Keratinocyte (primary cell): ENCODE data around the gene UNC93A. TPM values are rescaled to one million over a fixed set of nuclear protein-coding genes. Genes with fewer than 3 reads are reported as not detected.

Source experiments
- DNase-seq: peaks from one replicate; pipeline ENCODE4 v3.0.0-alpha.2; 2011; ENCODE audit warnings: low read depth, missing footprints, low spot score
- FAIRE-seq: peaks from 2 replicates; lab custom pipeline; 2011; peaks lifted over from hg19 to GRCh38; lab: Jason Lieb, UNC
- H2AFZ ChIP-seq: 2 replicates; pipeline ENCODE4 v1.6.0; 2012; ENCODE audit warnings: low read length, control low read depth, inconsistent platforms; ENCODE audit not compliant: control insufficient read depth
- H3K27ac ChIP-seq: 2 replicates; pipeline ENCODE4 v1.5.1; 2011; ENCODE audit warnings: low read length; ENCODE audit not compliant: control insufficient read depth, insufficient read depth
- H3K27me3 ChIP-seq: 3 replicates; pipeline ENCODE4 v1.6.0; 2011; ENCODE audit warnings: low read length; ENCODE audit not compliant: control insufficient read depth, insufficient read depth; ENCODE audit errors: extremely low read depth
- H3K36me3 ChIP-seq, 2 experiments: 2 replicates in 1 of 2; 3 replicates in 1 of 2; pipeline ENCODE4 v1.5.1; 2011; ENCODE audit warnings: low read length in 2 of 2, mild to moderate bottlenecking in 1 of 2; ENCODE audit not compliant: control insufficient read depth in 2 of 2, insufficient read depth in 2 of 2; ENCODE audit errors: extremely low read depth in 1 of 2
- H3K4me1 ChIP-seq: 3 replicates; pipeline ENCODE4 v1.5.1; 2011; ENCODE audit warnings: low read length; ENCODE audit not compliant: control insufficient read depth, insufficient read depth; ENCODE audit errors: extremely low read depth
- H3K4me2 ChIP-seq: 3 replicates; pipeline ENCODE4 v1.6.0; 2011; ENCODE audit warnings: low read depth, low read length; ENCODE audit not compliant: control insufficient read depth, insufficient read depth; ENCODE audit errors: extremely low read depth
- H3K4me3 ChIP-seq, 3 experiments: fragments of 200-600 bp in 1 of 3; sonication (generic) in 1 of 3; 2 replicates in 2 of 3; 3 replicates in 1 of 3; pipeline ENCODE4 v1.5.1; 2011 to 2016; ENCODE audit warnings: low read length in 3 of 3, mild to moderate bottlenecking in 3 of 3, control low read depth in 2 of 3, inconsistent platforms in 1 of 3, low read depth in 1 of 3, mixed read lengths in 1 of 3, mixed run types in 1 of 3, moderate library complexity in 1 of 3; ENCODE audit not compliant: control insufficient read depth in 2 of 3, insufficient read depth in 2 of 3; ENCODE audit errors: extremely low read depth in 1 of 3
- H3K79me2 ChIP-seq: 2 replicates; pipeline ENCODE4 v1.6.0; 2012; ENCODE audit warnings: low read length; ENCODE audit not compliant: control insufficient read depth, insufficient read depth
- H3K9ac ChIP-seq: 3 replicates; pipeline ENCODE4 v1.6.0; 2011; ENCODE audit warnings: low read length; ENCODE audit not compliant: control insufficient read depth, insufficient read depth; ENCODE audit errors: extremely low read depth
- H3K9me1 ChIP-seq: 3 replicates; pipeline ENCODE4 v1.6.0; 2011; ENCODE audit warnings: low read length; ENCODE audit not compliant: control insufficient read depth, insufficient read depth; ENCODE audit errors: extremely low read depth
- H3K9me3 ChIP-seq: 2 replicates; pipeline ENCODE4 v1.5.1; 2012; ENCODE audit warnings: low read depth, low read length; ENCODE audit not compliant: control insufficient read depth
- H4K20me1 ChIP-seq: 3 replicates; pipeline ENCODE4 v1.6.0; 2011; ENCODE audit warnings: low read length; ENCODE audit not compliant: control insufficient read depth, insufficient read depth; ENCODE audit errors: extremely low read depth
- EZH2 ChIP-seq: IDR thresholded peaks from one replicate; pipeline ENCODE4 v1.6.1; 2012; ENCODE audit warnings: inconsistent platforms, mild to moderate bottlenecking, low read length, moderate library complexity
- dilution Hi-C: fragments of 300-500 bp; cut with MboI; formaldehyde crosslinking; loops from one replicate; pipeline ENCODE4 v1.7.0; 2020; ENCODE audit warnings: low sequenced_read_pairs; ENCODE audit not compliant: extremely low pct_ligation_motif_present
- polyA plus RNA-seq, 5 experiments: library from polyadenylated mRNA; depleted of rRNA in 3 of 5; stranded (reverse) in 3 of 5; stranded (forward) in 1 of 5; unstranded in 1 of 5; fragments of >200 nt; gene quantifications; 1 replicate in 1 of 5; 2 replicates in 3 of 5; 3 replicates in 1 of 5; pipeline versions ENCODE4 v1.2.1 to v1.2.3, GENCODE V29; 2011 to 2012; ENCODE audit warnings: missing spikeins in 2 of 5, low read depth in 1 of 5, low replicate concordance in 1 of 5
- TF ChIP-seq, protein P1 (sequence below), 3 experiments: IDR thresholded peaks in 1 of 3; conservative IDR thresholded peaks in 1 of 3; optimal IDR thresholded peaks in 1 of 3; 2 replicates in 2 of 3; 3 replicates in 1 of 3; pipeline versions ENCODE3 to v1.5.1; 2011; ENCODE audit warnings: low read length in 3 of 3, mild to moderate bottlenecking in 3 of 3, moderate library complexity in 2 of 3, control low read depth in 1 of 3, inconsistent platforms in 1 of 3; ENCODE audit not compliant: insufficient read depth in 2 of 3; ENCODE audit errors: extremely low read depth in 1 of 3

The UNC93A gene
- polyA plus RNA-seq, 1 donor (not counting 4 experiments of a cell fraction or from before 2014, with no cell fraction given): not detected

- H3K4me1 ChIP-seq: no peaks in the 10 kb centered on the region
- no peaks in the 10 kb centered on the region for H3K27me3 ChIP-seq
- no peaks in the 10 kb centered on the region for H4K20me1 ChIP-seq
- no peaks in the 10 kb centered on the region for H3K79me2 ChIP-seq
- H3K4me3 ChIP-seq: no peak overlapping the region
- H2AFZ ChIP-seq: no peak overlapping the region
- H3K9me3 ChIP-seq: no peaks in the 10 kb centered on the region
- no peaks in the 10 kb centered on the region for H3K36me3 ChIP-seq
- H3K27ac ChIP-seq: no peak overlapping the region
- FAIRE-seq (no peak), DNase-seq (no peak)
- H3K9ac ChIP-seq: no peak overlapping the region
- H3K9me1 ChIP-seq: no peaks in the 10 kb centered on the region
- H3K4me2 ChIP-seq: no peak overlapping the region
- no peak for TF ChIP-seq EZH2
- dilution Hi-C loops: no loop called here
Measured at GRCh38 chr6:167294651-167295494, 3.8 kb downstream of the UNC93A start.

DNA sequence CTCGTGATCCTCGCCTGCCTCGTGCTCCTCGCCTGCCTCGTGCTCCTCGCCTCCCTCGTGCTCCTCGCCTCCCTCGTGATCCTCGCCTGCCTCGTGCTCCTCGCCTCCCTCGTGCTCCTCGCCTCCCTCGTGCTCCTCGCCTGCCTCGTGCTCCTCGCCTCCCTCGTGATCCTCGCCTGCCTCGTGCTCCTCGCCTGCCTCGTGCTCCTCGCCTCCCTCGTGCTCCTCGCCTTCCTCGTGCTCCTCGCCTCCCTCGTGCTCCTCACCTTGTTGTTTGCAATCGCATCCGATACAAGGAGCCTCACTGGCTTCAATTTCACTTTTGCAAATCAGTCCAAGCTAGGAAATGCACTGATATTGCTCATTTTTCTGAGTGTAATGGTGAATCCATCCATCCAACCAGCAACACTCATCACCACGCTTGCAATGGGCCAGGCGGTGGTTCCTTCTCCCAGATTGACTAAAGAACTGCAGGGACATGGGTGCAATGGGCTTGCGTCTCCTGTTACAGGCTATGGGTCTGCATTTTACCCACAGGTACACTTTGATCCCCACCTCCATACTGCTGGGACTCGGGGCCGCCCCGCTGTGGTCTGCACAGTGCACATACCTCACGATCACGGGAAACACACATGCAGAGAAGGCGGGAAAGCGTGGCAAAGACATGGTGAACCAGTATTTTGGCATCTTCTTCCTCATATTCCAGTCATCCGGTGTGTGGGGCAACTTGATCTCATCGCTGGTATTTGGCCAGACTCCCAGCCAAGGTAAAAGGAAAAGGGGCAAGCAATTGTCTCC, 4.6 kb downstream of the UNC93A start:
- Histone ChIP-seq H2AFZ (no peak overlapping the region), H3K36me3 (no peaks in the 10 kb centered on the region), H3K27ac (no peak overlapping the region), H3K4me3 (no peak overlapping the region), H3K79me2 (no peaks in the 10 kb centered on the region), H3K27me3 (no peaks in the 10 kb centered on the region), H4K20me1 (no peaks in the 10 kb centered on the region), H3K9me3 (no peaks in the 10 kb centered on the region), H3K4me2 (no peak overlapping the region), H3K9ac (no peak overlapping the region), H3K9me1 (no peaks in the 10 kb centered on the region), H3K4me1 (no peaks in the 10 kb centered on the region)
- FAIRE-seq (no peak), DNase-seq (no peak)
- dilution Hi-C loops: no loop called here
- TF ChIP-seq, protein P1, sequence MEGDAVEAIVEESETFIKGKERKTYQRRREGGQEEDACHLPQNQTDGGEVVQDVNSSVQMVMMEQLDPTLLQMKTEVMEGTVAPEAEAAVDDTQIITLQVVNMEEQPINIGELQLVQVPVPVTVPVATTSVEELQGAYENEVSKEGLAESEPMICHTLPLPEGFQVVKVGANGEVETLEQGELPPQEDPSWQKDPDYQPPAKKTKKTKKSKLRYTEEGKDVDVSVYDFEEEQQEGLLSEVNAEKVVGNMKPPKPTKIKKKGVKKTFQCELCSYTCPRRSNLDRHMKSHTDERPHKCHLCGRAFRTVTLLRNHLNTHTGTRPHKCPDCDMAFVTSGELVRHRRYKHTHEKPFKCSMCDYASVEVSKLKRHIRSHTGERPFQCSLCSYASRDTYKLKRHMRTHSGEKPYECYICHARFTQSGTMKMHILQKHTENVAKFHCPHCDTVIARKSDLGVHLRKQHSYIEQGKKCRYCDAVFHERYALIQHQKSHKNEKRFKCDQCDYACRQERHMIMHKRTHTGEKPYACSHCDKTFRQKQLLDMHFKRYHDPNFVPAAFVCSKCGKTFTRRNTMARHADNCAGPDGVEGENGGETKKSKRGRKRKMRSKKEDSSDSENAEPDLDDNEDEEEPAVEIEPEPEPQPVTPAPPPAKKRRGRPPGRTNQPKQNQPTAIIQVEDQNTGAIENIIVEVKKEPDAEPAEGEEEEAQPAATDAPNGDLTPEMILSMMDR (optimal IDR thresholded peaks at IDR 0.05 in 1 of 3, IDR thresholded peaks at IDR 0.05 in 1 of 3, conservative IDR thresholded peaks at IDR 0.05 in 1 of 3; ENCODE audit: extremely low read depth in 1 of 3, insufficient read depth in 2 of 3, low read length in 3 of 3): no peak
- TF ChIP-seq EZH2: no peak
